ENCODE results near the gene ZBED6. TPM values are rescaled to one million over a fixed set of nuclear protein-coding genes. Genes with fewer than 3 reads are reported as not detected.
"Not testable (repeated sequence)": the region's sequence is repeated elsewhere in the genome, so short reads cannot be mapped to it uniquely, and the experiment has no call there.

ZBED6 gene
- total RNA-seq, 2 experiments from 2014 or later = 16.4 to 19.3 TPM

GRCh38 chr1:203805689-203806088, 10.3 kb downstream of the ZBED6 start:
- Mint-ChIP-seq H3K9me3 (ENCODE audit: low read depth) (no peaks in the 10 kb centered on the region), H3K36me3 (ENCODE audit: low read depth) (peaks cover 56% of the 10 kb centered on the region), H3K4me3 (no peak overlapping the region), H3K4me1 (peaks cover 42% of the 10 kb centered on the region), H3K27me3 (no peaks in the 10 kb centered on the region), H3K27ac (no peak overlapping the region)
- CTCF ChIA-PET = no interaction called here
- intact Hi-C loops (cut with DNase I, micrococcal nuclease) = no loop called here
- ATAC-seq (no peak), DNase-seq (no peak)
- POLR2A ChIA-PET = no interaction called here

- Mint-ChIP-seq H3K9me3 (ENCODE audit: low read depth) (no peaks in the 10 kb centered on the region), H3K27me3 (no peaks in the 10 kb centered on the region), H3K4me3 (no peak overlapping the region), H3K36me3 (ENCODE audit: low read depth) (peaks cover 63% of the 10 kb centered on the region), H3K27ac (no peak overlapping the region), H3K4me1 (peaks cover 38% of the 10 kb centered on the region)
- DNase-seq = no peak
- intact Hi-C loops (cut with DNase I, micrococcal nuclease) = no loop called here
- ChIA-PET POLR2A (interaction anchor here (0.6 to 1.2 kb wide), 2 partner anchors 42 to 133 kb away, joined by 4 to 10 read pairs; partner anchors contain the start of gene LAX1), CTCF (interaction anchor here (0.7 to 1.4 kb wide), 4 partner anchors 11 to 538 kb away, joined by 3 to 5 read pairs (median 4); no protein-coding TSS in a partner anchor)
- ATAC-seq = peak; percentile 36
Measured at GRCh38 chr1:203807196-203807595, 11.8 kb downstream of the ZBED6 start.

- DNase-seq = no peak
- Mint-ChIP-seq H3K27me3 (no peaks in the 10 kb centered on the region), H3K4me3 (no peak overlapping the region), H3K4me1 (peaks cover 19% of the 10 kb centered on the region), H3K9me3 (ENCODE audit: low read depth) (no peaks in the 10 kb centered on the region), H3K27ac (peak overlapping the region; percentile 29), H3K36me3 (ENCODE audit: low read depth) (peaks cover 53% of the 10 kb centered on the region)
- ChIA-PET POLR2A (no interaction called here), CTCF (interaction anchor here (0.7 to 1.0 kb wide), 2 partner anchors 16 to 348 kb away, joined by 3 to 5 read pairs; no protein-coding TSS in a partner anchor)
- ATAC-seq = no peak
- intact Hi-C loops (cut with DNase I, micrococcal nuclease) = no loop called here
Measured at GRCh38 chr1:203813581-203814341, 18.3 kb downstream of the ZBED6 start.

GRCh38 chr1:203818399-203818798, 23.0 kb downstream of the ZBED6 start:
- no peak for ATAC-seq
- intact Hi-C loops (cut with DNase I, micrococcal nuclease) = no loop called here
- Mint-ChIP-seq H3K27ac (no peak overlapping the region), H3K27me3 (no peaks in the 10 kb centered on the region), H3K4me1 (peaks cover 16% of the 10 kb centered on the region), H3K36me3 (ENCODE audit: low read depth) (peaks cover 45% of the 10 kb centered on the region), H3K9me3 (ENCODE audit: low read depth) (no peaks in the 10 kb centered on the region), H3K4me3 (no peak overlapping the region)
- ChIA-PET POLR2A (no interaction called here), CTCF (interaction anchor here (0.6 to 1.2 kb wide), 3 partner anchors 11 to 178 kb away, joined by 3 read pairs; no protein-coding TSS in a partner anchor)
- no peak for DNase-seq

GRCh38 chr1:203823306-203823705, 27.9 kb downstream of the ZBED6 start:
- Mint-ChIP-seq H3K27ac (no peak overlapping the region), H3K4me3 (no peak overlapping the region), H3K4me1 (peaks cover 26% of the 10 kb centered on the region), H3K9me3 (ENCODE audit: low read depth) (no peaks in the 10 kb centered on the region), H3K36me3 (ENCODE audit: low read depth) (peaks cover 48% of the 10 kb centered on the region), H3K27me3 (no peaks in the 10 kb centered on the region)
- ChIA-PET CTCF (interaction anchor here (1.1 kb wide), 1 partner anchor 335 kb away, joined by 3 read pairs; no protein-coding TSS in a partner anchor), POLR2A (no interaction called here)
- intact Hi-C loops (cut with DNase I, micrococcal nuclease) = no loop called here
- ATAC-seq (no peak), DNase-seq (no peak)

- Mint-ChIP-seq H3K9me3 (ENCODE audit: low read depth) (no peaks in the 10 kb centered on the region), H3K27ac (no peak overlapping the region), H3K4me3 (no peak overlapping the region), H3K36me3 (ENCODE audit: low read depth) (peaks cover 49% of the 10 kb centered on the region), H3K4me1 (peaks cover 22% of the 10 kb centered on the region), H3K27me3 (no peaks in the 10 kb centered on the region)
- POLR2A ChIA-PET = interaction anchor here (0.5 kb wide), 1 partner anchor 35 kb away, joined by 3 read pairs; no protein-coding TSS in a partner anchor
- no peak for ATAC-seq
- CTCF ChIA-PET = no interaction called here
- intact Hi-C loops (cut with DNase I, micrococcal nuclease) = no loop called here
- no peak for DNase-seq
Measured at GRCh38 chr1:203826175-203826574, 30.8 kb downstream of the ZBED6 start.

- DNase-seq (no peak), ATAC-seq (no peak)
- intact Hi-C loops (cut with DNase I, micrococcal nuclease) = no loop called here
- ChIA-PET POLR2A (interaction anchor here (0.6 kb wide), 1 partner anchor 42 kb away, joined by 5 read pairs; no protein-coding TSS in a partner anchor), CTCF (interaction anchor here (0.9 kb wide), 1 partner anchor 9 kb away, joined by 3 read pairs; no protein-coding TSS in a partner anchor)
- peaks cover 43% of the 10 kb centered on the region for H3K36me3 Mint-ChIP-seq (ENCODE audit: low read depth)
- no peak overlapping the region for H3K27ac Mint-ChIP-seq
- H3K4me1 Mint-ChIP-seq = peaks cover 22% of the 10 kb centered on the region
- no peaks in the 10 kb centered on the region for H3K9me3 Mint-ChIP-seq (ENCODE audit: low read depth)
- H3K4me3 Mint-ChIP-seq = no peak overlapping the region
- H3K27me3 Mint-ChIP-seq = no peaks in the 10 kb centered on the region
Measured at GRCh38 chr1:203828002-203828401, 32.6 kb downstream of the ZBED6 start.

GRCh38 chr1:203828503-203828902, 33.1 kb downstream of the ZBED6 start:
- DNase-seq (no peak), ATAC-seq (no peak)
- ChIA-PET CTCF (interaction anchor here (0.7 kb wide), 1 partner anchor 53 kb away, joined by 3 read pairs; no protein-coding TSS in a partner anchor), POLR2A (no interaction called here)
- H3K36me3 Mint-ChIP-seq (ENCODE audit: low read depth) = peaks cover 44% of the 10 kb centered on the region
- intact Hi-C loops (cut with DNase I, micrococcal nuclease) = no loop called here
- no peaks in the 10 kb centered on the region for H3K9me3 Mint-ChIP-seq (ENCODE audit: low read depth)
- H3K4me1 Mint-ChIP-seq = peaks cover 19% of the 10 kb centered on the region
- no peak overlapping the region for H3K4me3 Mint-ChIP-seq
- no peak overlapping the region for H3K27ac Mint-ChIP-seq
- H3K27me3 Mint-ChIP-seq = no peaks in the 10 kb centered on the region

GRCh38 chr1:203829247-203829646, 33.8 kb downstream of the ZBED6 start:
- H3K4me3 Mint-ChIP-seq; H3K27ac Mint-ChIP-seq; POLR2A ChIA-PET; H3K27me3 Mint-ChIP-seq; DNase-seq; ATAC-seq; H3K9me3 Mint-ChIP-seq (ENCODE audit: low read depth); intact Hi-C loops (cut with DNase I, micrococcal nuclease): not testable (repeated sequence)
- peaks cover 11% of the 10 kb centered on the region for H3K4me1 Mint-ChIP-seq
- H3K36me3 Mint-ChIP-seq (ENCODE audit: low read depth) = peaks cover 48% of the 10 kb centered on the region
- CTCF ChIA-PET = interaction anchor here (0.7 to 1.2 kb wide), 2 partner anchors 16 to 53 kb away, joined by 3 to 5 read pairs; no protein-coding TSS in a partner anchor

GRCh38 chr1:203835476-203835875, 40.1 kb downstream of the ZBED6 start:
- Mint-ChIP-seq H3K4me1 (no peaks in the 10 kb centered on the region), H3K4me3 (no peak overlapping the region), H3K27me3 (no peaks in the 10 kb centered on the region), H3K9me3 (ENCODE audit: low read depth) (no peaks in the 10 kb centered on the region), H3K36me3 (ENCODE audit: low read depth) (peaks cover 46% of the 10 kb centered on the region), H3K27ac (no peak overlapping the region)
- no peak for DNase-seq
- ChIA-PET POLR2A (no interaction called here), CTCF (interaction anchor here (0.6 to 1.0 kb wide), 3 partner anchors 11 to 134 kb away, joined by 3 read pairs; no protein-coding TSS in a partner anchor)
- ATAC-seq = no peak
- intact Hi-C loops (cut with DNase I, micrococcal nuclease) = no loop called here

- peaks cover 56% of the 10 kb centered on the region for H3K36me3 Mint-ChIP-seq (ENCODE audit: low read depth)
- intact Hi-C loops (cut with DNase I, micrococcal nuclease) = no loop called here
- H3K27me3 Mint-ChIP-seq = no peaks in the 10 kb centered on the region
- ATAC-seq (no peak), DNase-seq (no peak)
- H3K9me3 Mint-ChIP-seq (ENCODE audit: low read depth) = no peaks in the 10 kb centered on the region
- H3K4me1 Mint-ChIP-seq = no peaks in the 10 kb centered on the region
- POLR2A ChIA-PET = no interaction called here
- no peak overlapping the region for H3K27ac Mint-ChIP-seq
- CTCF ChIA-PET = no interaction called here
- H3K4me3 Mint-ChIP-seq = no peak overlapping the region
Measured at GRCh38 chr1:203839081-203839480, 43.7 kb downstream of the ZBED6 start.

Measured in activated CD4-positive, alpha-beta T cell treated with anti-CD3 and anti-CD28 coated beads for 36 hours (primary cell).